ENCODE results near the gene P4HB.
"Not testable (repeated sequence)": the region's sequence is repeated elsewhere in the genome, so short reads cannot be mapped to it uniquely, and the experiment has no call there.

The P4HB gene

DNA sequence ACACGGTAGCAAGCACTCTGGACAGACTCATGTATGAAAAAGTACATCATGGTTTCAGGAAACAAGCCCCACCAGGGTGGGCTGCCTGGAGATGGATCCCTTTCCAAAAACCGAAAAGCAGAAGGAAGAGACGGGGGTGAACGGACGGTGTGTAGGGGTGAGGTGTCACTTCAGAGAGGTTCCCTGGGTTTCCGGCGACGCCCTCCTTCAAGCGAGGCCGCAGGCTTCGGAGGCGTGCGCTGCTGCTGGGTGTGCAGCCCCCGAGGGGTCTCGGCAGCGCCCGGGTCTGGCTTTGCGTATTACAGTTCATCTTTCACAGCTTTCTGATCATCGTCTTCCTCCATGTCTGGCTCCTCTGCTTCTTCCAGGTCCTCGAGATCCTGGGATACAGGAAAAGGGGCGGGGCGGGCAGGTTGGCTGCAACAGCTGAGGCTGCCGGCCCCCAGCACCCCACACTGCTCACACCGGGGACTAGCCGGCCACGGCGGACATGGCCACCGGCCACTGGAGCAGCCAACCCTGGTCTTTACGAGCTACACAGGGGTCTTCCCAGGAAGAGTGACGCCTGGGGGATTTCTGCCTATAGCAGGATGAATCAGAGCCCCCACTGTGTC, 16.5 kb downstream of the P4HB start:
- no peaks in the 10 kb centered on the region for H3K27me3 Mint-ChIP-seq
- no peaks in the 10 kb centered on the region for H3K9me3 Mint-ChIP-seq
- H3K36me3 Mint-ChIP-seq (ENCODE audit: insufficient read depth) = peaks cover 32% of the 10 kb centered on the region
- DNase-seq (ENCODE audit: low spot score in 2 of 2) = no peak
- no peak overlapping the region for H3K4me3 Mint-ChIP-seq
- no peak for ATAC-seq (replicated peaks; ENCODE audit: extremely low read depth, poor library complexity, severe bottlenecking)
- H3K4me1 Mint-ChIP-seq = no peaks in the 10 kb centered on the region
- no peak overlapping the region for H3K27ac Mint-ChIP-seq (ENCODE audit: low read depth)

DNA sequence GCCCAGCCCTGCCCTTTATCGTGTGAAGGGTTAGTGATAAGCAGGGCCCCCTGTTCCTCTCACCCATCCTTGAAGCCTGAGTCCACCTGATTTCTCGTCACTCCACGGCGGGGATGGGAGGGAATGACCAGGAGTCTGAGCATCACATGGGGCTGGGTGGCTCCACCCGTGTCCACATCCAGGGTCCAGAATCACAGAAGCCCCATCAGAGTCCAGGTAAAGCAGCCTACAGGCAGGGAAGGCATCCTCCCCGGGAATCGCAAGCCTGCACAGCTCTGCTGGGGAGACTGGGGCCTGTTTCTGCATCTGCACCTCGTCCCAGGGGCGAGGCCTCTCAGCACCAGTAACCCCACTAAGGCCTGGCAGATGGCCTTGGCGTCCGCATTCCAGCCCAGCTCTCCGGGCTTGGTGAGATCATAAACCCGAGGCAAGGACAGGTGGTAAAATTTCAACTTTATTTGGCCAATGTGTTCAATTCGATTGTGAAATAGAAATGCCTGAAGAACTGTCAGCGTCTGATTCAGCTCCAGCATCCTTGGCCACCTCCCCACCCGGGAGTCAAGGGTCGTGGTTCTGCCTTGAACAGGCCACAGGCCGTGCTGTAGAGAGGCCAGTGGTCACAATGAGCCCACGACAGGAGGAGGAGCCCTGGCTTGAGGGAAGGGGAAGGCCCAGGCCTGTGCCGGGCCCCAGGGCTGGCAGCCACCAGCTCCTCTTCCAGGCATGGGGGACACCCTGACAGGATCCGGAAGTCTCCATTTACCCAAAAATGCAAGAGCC, 17.4 kb downstream of the P4HB start:
- no peaks in the 10 kb centered on the region for H3K4me1 Mint-ChIP-seq
- no peak for ATAC-seq (replicated peaks; ENCODE audit: extremely low read depth, poor library complexity, severe bottlenecking)
- no peak overlapping the region for H3K4me3 Mint-ChIP-seq
- peaks cover 28% of the 10 kb centered on the region for H3K36me3 Mint-ChIP-seq (ENCODE audit: insufficient read depth)
- no peaks in the 10 kb centered on the region for H3K27me3 Mint-ChIP-seq
- no peak overlapping the region for H3K27ac Mint-ChIP-seq (ENCODE audit: low read depth)
- no peak for DNase-seq (ENCODE audit: low spot score in 2 of 2)
- H3K9me3 Mint-ChIP-seq = no peaks in the 10 kb centered on the region

DNA sequence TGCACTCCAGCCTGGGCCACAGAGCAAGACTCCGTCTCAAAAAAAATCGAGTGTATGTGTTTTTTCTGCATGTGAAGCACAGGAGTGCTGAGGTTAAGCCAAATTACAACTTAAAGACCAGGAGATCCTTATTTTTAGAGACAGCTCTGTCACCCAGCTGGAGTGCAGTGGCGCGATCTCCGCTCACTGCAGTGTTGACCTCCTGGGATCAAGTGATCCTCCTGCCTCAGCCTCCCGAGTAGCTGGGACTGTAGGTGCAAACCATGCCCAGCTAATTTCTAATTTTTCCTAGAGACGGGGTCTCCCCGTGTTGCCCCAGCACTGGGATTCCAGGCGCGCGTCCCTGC, 18.0 kb downstream of the P4HB start:
- no peaks in the 10 kb centered on the region for H3K9me3 Mint-ChIP-seq
- ATAC-seq (replicated peaks; ENCODE audit: extremely low read depth, poor library complexity, severe bottlenecking) (no peak), DNase-seq (ENCODE audit: low spot score in 2 of 2) (no peak)
- no peak overlapping the region for H3K4me3 Mint-ChIP-seq
- no peaks in the 10 kb centered on the region for H3K4me1 Mint-ChIP-seq
- H3K27ac Mint-ChIP-seq (ENCODE audit: low read depth) = no peak overlapping the region
- H3K36me3 Mint-ChIP-seq (ENCODE audit: insufficient read depth) = peaks cover 25% of the 10 kb centered on the region
- H3K27me3 Mint-ChIP-seq = no peaks in the 10 kb centered on the region

DNA sequence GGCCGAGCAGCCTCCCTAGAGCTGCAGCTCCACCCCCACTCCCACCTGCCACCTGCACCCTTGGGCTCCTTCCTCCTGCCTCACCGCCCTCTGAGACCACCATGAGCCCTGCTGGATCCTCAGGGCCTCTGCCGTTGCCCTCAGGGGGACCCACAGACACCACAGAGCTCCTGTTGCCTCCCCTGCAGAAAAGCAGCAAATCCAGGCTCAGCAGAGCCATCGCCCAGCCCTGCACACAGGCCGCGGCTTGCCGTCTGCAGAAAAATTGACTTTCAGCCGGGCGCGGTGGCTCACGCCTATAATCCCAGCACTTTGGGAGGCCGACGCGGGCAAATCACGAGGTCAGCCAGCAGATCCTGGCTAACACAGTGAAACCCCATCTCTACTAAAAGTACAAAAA, 18.5 kb downstream of the P4HB start:
- no peaks in the 10 kb centered on the region for H3K9me3 Mint-ChIP-seq
- H3K36me3 Mint-ChIP-seq (ENCODE audit: insufficient read depth) = peaks cover 25% of the 10 kb centered on the region
- no peak for DNase-seq (ENCODE audit: low spot score in 2 of 2)
- H3K27me3 Mint-ChIP-seq = no peaks in the 10 kb centered on the region
- no peaks in the 10 kb centered on the region for H3K4me1 Mint-ChIP-seq
- H3K27ac Mint-ChIP-seq (ENCODE audit: low read depth) = no peak overlapping the region
- ATAC-seq (replicated peaks; ENCODE audit: extremely low read depth, poor library complexity, severe bottlenecking) = no peak
- H3K4me3 Mint-ChIP-seq = no peak overlapping the region

DNA sequence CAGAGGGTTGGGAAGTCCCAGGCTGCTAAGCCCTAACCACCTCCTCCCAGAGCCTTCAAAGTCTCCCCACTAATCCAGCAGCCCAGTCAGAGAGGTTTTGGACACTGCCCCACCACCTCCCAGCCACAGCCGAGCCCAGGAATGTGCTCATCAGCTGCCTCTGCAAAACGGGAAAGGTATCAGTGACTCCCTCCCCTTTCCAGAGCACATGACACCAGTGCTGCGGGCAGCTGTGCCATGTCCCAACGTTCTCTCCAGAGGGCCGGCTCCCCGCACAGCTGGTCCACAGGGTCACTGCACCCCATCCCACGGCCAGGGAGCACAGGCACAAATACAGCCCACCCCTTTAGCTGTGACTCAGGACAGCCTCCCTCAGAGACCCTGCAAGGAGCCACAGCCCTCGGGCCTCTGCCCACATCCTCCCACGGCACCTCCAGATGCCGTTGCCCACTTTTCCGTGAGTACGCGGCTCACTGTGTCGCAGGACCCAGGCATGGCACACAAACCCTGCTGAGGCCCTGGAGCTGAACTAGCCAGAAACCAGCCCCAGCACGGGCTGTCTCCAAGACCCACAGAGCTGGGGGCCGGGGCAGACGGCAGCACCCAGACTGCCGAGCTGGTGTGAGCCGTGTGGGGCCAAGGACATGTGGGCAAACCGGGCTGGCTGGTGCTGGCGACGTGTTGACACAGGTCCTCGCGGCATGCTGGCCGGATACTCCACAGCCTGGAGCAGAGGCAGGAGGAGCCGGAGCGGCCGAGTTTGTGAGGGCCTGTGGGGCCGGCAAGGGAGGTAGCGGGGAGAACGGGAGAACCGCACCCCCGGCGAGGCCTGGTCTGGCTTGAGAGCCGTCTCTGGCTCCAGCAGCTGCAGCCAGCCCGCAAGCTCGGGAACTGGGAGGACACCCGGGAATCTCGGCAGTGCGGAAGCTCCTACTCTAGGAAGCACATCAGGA, 19.2 kb downstream of the P4HB start:
- Mint-ChIP-seq H3K27me3 (no peaks in the 10 kb centered on the region), H3K9me3 (no peaks in the 10 kb centered on the region), H3K4me1 (no peaks in the 10 kb centered on the region), H3K36me3 (ENCODE audit: insufficient read depth) (peaks cover 19% of the 10 kb centered on the region), H3K27ac (ENCODE audit: low read depth) (no peak overlapping the region), H3K4me3 (no peak overlapping the region)
- no peak for DNase-seq (ENCODE audit: low spot score in 2 of 2)
- ATAC-seq (replicated peaks; ENCODE audit: extremely low read depth, poor library complexity, severe bottlenecking) = no peak

DNA sequence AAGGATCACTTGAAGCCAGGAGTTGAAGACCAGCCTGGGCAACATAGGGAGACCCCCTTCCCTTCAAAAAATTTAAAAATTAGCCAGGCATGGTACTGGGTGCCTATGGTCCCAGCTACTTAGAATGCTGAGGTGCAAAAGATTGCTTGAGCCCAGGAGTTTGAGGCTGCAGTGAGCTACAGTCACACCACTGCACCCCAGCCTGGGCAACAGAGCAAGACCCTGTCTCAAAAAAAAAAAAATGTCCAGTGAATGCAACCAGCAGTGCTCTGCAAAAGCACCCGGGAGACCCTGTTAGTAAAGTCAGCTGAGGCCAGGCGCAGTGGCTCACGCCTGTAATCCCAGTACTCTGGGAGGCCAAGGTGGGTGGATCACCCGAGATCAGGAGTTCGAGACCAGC, 20.3 kb downstream of the P4HB start:
- H3K27ac Mint-ChIP-seq (ENCODE audit: low read depth); ATAC-seq (replicated peaks; ENCODE audit: extremely low read depth, poor library complexity, severe bottlenecking); H3K4me1 Mint-ChIP-seq; H3K27me3 Mint-ChIP-seq; H3K4me3 Mint-ChIP-seq; DNase-seq (ENCODE audit: low spot score in 2 of 2); H3K9me3 Mint-ChIP-seq: not testable (repeated sequence)
- peaks cover 13% of the 10 kb centered on the region for H3K36me3 Mint-ChIP-seq (ENCODE audit: insufficient read depth)

DNA sequence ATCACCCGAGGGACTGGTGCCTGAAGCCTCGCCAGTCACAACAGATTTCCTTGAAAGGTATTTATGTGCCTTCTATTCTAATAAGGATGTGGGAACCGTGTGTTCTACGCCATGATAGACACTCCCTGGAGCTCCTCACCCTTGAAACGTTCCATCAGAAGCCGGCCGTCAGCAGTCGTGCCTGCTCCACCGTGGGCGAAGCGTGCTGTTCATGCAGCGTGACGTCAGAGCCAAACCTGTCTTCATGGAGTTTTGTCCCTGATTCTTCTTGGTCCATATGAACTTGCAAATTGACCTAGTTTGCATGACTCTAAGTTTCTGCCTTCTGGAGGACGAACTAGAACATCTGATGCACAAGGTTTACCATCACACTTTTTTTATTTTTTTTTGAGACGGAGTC, 21.0 kb downstream of the P4HB start:
- H3K4me3 Mint-ChIP-seq = no peak overlapping the region
- ATAC-seq (replicated peaks; ENCODE audit: extremely low read depth, poor library complexity, severe bottlenecking) = no peak
- H3K4me1 Mint-ChIP-seq = no peaks in the 10 kb centered on the region
- H3K36me3 Mint-ChIP-seq (ENCODE audit: insufficient read depth) = peaks cover 9% of the 10 kb centered on the region
- H3K27ac Mint-ChIP-seq (ENCODE audit: low read depth) = no peak overlapping the region
- H3K9me3 Mint-ChIP-seq = no peaks in the 10 kb centered on the region
- no peaks in the 10 kb centered on the region for H3K27me3 Mint-ChIP-seq
- no peak for DNase-seq (ENCODE audit: low spot score in 2 of 2)

DNA sequence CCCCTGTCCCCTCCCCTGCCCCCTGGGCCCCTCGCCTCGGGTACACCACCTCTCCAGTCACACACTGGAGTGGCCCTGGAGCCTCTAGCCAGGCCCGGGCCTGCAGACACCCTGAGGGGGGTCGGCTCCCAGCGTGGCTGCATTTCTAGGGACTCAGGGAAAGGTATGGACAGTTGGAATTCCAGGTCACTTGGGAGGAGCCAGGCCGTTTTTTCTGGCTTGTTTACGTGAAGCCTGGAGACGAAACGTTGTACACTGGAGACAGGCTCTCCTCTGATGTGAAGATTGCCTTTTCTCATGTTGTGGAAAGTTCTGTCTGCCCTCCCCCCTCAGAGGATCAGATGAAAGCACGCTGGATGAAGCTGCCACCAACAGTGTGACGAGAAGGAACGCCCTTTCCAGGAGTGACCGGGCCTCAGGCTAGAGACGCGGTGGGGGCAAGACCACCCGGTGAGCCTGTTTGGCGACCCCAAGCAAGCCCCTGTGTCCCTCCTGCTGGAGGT, 21.5 kb downstream of the P4HB start:
- H3K27me3 Mint-ChIP-seq = no peaks in the 10 kb centered on the region
- no peaks in the 10 kb centered on the region for H3K4me1 Mint-ChIP-seq
- no peaks in the 10 kb centered on the region for H3K9me3 Mint-ChIP-seq
- DNase-seq (ENCODE audit: low spot score in 2 of 2) = no peak
- H3K4me3 Mint-ChIP-seq = no peak overlapping the region
- H3K27ac Mint-ChIP-seq (ENCODE audit: low read depth) = no peak overlapping the region
- peaks cover 9% of the 10 kb centered on the region for H3K36me3 Mint-ChIP-seq (ENCODE audit: insufficient read depth)
- no peak for ATAC-seq (replicated peaks; ENCODE audit: extremely low read depth, poor library complexity, severe bottlenecking)

DNA sequence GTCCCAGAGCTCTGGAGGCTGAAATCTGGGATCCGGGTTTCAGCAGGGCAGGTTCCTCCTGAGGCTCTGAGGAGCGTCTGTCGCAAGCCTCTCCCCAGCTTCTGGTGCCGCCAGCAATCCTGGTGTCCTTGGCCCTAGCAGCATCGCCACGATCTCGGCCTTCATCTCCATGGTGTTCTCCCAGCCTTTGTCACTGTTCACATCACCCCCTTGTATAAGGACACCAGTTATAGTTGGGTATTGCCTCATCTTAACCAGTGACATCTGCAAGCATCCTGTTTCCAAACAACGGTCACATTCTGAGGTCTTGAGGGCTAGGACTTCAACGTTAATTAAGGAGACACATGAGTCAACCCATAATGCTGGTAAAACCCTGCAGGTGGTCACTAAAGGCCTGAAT, 22.7 kb downstream of the P4HB start:
- Mint-ChIP-seq H3K27ac (ENCODE audit: low read depth) (no peak overlapping the region), H3K9me3 (no peaks in the 10 kb centered on the region), H3K4me3 (no peak overlapping the region), H3K4me1 (peaks cover 1% of the 10 kb centered on the region), H3K36me3 (ENCODE audit: insufficient read depth) (peaks cover 2% of the 10 kb centered on the region), H3K27me3 (no peaks in the 10 kb centered on the region)
- DNase-seq (ENCODE audit: low spot score in 2 of 2) (no peak), ATAC-seq (replicated peaks; ENCODE audit: extremely low read depth, poor library complexity, severe bottlenecking) (no peak)

DNA sequence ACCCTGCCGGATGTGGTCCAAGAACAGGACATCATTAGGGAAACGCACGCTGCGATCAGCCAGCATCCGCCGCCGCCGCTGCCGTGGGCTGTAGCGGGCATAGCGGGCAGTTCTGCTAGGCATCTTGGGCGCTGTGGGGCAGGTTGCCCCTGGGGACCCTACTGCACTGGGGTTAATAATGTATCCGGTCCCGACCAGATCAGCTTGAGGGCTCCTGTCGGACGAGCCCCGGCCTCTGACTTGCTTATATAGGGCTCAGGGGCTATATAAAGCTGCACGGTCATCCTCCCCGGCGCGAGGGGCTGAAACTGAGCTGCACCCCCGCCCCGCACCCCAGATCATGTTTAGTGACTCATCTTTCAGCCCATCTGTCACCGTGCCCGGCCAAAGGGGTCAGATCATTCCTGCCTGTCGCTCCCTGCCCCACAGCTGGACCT, 25.5 kb downstream of the P4HB start, which contains the start of gene PPP1R27:
Gene PPP1R27, minus strand, starts transcription at position 220 of the 437 bp plus-strand sequence. Its CDS starts 97 bp downstream, at position 123.
- H3K9me3 Mint-ChIP-seq = no peaks in the 10 kb centered on the region
- no peak for ATAC-seq (replicated peaks; ENCODE audit: extremely low read depth, poor library complexity, severe bottlenecking)
- peak within 1 kb of the TSS; percentile 85 for H3K4me3 Mint-ChIP-seq
- peaks cover 6% of the 10 kb centered on the region for H3K36me3 Mint-ChIP-seq (ENCODE audit: insufficient read depth)
- DNase-seq (ENCODE audit: low spot score in 2 of 2) = no peak
- peaks cover 17% of the 10 kb centered on the region for H3K4me1 Mint-ChIP-seq
- H3K27ac Mint-ChIP-seq (ENCODE audit: low read depth) = peak within 1 kb of the TSS; percentile 74
- H3K27me3 Mint-ChIP-seq = no peaks in the 10 kb centered on the region

DNA sequence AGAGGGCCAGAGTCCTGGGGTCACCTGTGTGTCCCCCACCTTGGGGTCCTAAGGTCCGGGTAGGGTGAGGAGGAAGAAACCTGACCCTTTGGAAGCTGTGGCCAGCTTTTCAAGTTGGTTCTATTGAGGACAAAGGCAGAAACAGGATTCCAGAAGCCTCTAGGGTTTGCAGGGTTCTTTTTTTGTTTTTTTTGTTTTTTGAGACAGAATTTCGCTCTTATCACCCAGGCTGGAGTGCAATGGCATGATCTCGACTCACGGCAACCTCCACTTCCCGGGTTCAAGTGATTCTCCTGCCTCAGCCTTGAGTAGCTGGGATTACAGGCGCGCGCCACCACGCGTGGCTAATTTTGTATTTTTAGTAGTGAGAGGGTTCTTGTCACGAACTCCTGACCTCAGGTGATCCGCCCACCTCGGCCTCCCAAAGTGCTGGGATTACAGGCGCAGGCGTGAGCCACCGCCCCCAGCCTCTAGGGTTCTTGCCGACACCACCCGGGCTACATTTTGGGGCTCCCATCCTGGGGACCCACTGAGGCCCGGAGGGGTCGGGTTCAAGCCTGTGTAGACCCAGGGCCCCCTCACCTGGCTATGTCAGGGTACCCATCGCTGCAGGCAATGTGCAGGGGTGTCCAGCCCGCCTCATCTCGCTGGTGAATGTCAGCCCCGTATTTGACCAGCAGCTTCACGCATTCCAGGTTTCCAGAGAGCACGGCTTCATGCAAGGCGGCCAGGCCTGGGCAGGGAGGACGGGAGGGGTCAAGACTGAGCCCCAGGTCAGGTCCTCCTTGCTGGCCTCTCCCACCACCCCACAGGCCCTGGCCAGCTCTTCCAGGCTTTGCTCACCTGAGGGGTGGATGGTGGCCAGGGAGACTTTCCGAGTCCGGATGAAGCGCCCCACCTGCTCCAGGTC, 26.2 kb downstream of the P4HB start:
- Mint-ChIP-seq H3K4me3 (peak overlapping the region; percentile 85), H3K27ac (ENCODE audit: low read depth) (peak overlapping the region; percentile 74), H3K27me3 (no peaks in the 10 kb centered on the region), H3K9me3 (no peaks in the 10 kb centered on the region), H3K36me3 (ENCODE audit: insufficient read depth) (peaks cover 6% of the 10 kb centered on the region), H3K4me1 (peaks cover 23% of the 10 kb centered on the region)
- DNase-seq (ENCODE audit: low spot score in 2 of 2) = no peak
- ATAC-seq (replicated peaks; ENCODE audit: extremely low read depth, poor library complexity, severe bottlenecking) = no peak
